CD14-positive monocyte (primary cell): ENCODE data around the gene MRPL10. TPM values are rescaled to one million over a fixed set of nuclear protein-coding genes. Genes with fewer than 3 reads are reported as not detected.

ENCODE experiments used
- DNase-seq, 3 donors: peaks; one replicate each; pipeline ENCODE4 v3.0.0-alpha.2; 2011 to 2022
- H2AFZ ChIP-seq: 2 replicates; pipeline ENCODE4 v1.6.0; 2012; ENCODE audit warnings: mild to moderate bottlenecking, low read depth, low read length, inconsistent platforms; ENCODE audit not compliant: insufficient read depth, poor library complexity, severe bottlenecking
- H3K27ac ChIP-seq, 2 donors: 1 replicate in 1 of 2; 2 replicates in 1 of 2; pipeline ENCODE4 v1.5.1; 2012 to 2013; ENCODE audit warnings: low read length in 2 of 2, control low read depth in 1 of 2, inconsistent platforms in 1 of 2, low read depth in 1 of 2, mild to moderate bottlenecking in 1 of 2
- H3K27me3 ChIP-seq, 2 donors: one replicate each; pipeline versions ENCODE4 v1.6.0 to v1.6.1; 2011 to 2013; ENCODE audit warnings: low read length in 2 of 2; ENCODE audit not compliant: control insufficient read depth in 2 of 2, insufficient read depth in 2 of 2
- H3K36me3 ChIP-seq, 2 donors: replicated peaks in 1 of 2; 1 replicate in 1 of 2; 2 replicates in 1 of 2; pipeline versions ENCODE4 v1.5.1 to v1.6.1; 2012 to 2013; ENCODE audit warnings: low read length in 2 of 2, control low read depth in 1 of 2, inconsistent platforms in 1 of 2, mild to moderate bottlenecking in 1 of 2; ENCODE audit not compliant: insufficient read depth in 2 of 2, control insufficient read depth in 1 of 2
- H3K4me1 ChIP-seq, 2 donors: 1 replicate in 1 of 2; 2 replicates in 1 of 2; pipeline versions ENCODE4 v1.5.1 to v1.6.1; 2012 to 2013; ENCODE audit warnings: low read length in 2 of 2, control low read depth in 1 of 2, inconsistent platforms in 1 of 2, mild to moderate bottlenecking in 1 of 2, moderate library complexity in 1 of 2; ENCODE audit not compliant: insufficient read depth in 2 of 2, control insufficient read depth in 1 of 2
- H3K4me2 ChIP-seq: replicated peaks from 2 replicates; pipeline ENCODE3; 2012; ENCODE audit warnings: low read length, moderate library complexity, mild to moderate bottlenecking; ENCODE audit not compliant: poor library complexity, severe bottlenecking; ENCODE audit errors: extremely low read depth
- H3K4me3 ChIP-seq, 3 experiments: fragments of 200-600 bp in 1 of 3; sonication (generic) in 1 of 3; replicated peaks in 1 of 3; 1 replicate in 2 of 3; 2 replicates in 1 of 3; pipeline ENCODE4 v1.5.1; 2011 to 2013; ENCODE audit warnings: low read length in 3 of 3, mild to moderate bottlenecking in 3 of 3, control low read depth in 2 of 3, low read depth in 2 of 3, inconsistent platforms in 1 of 3, moderate library complexity in 1 of 3
- H3K79me2 ChIP-seq: 2 replicates; pipeline ENCODE4 v1.6.0; 2012; ENCODE audit warnings: mild to moderate bottlenecking, control low read depth, inconsistent platforms, low read length, moderate library complexity; ENCODE audit not compliant: insufficient read depth
- H3K9ac ChIP-seq: 2 replicates; pipeline ENCODE4 v1.6.0; 2017; ENCODE audit warnings: low read length, mild to moderate bottlenecking; ENCODE audit not compliant: insufficient read depth, poor library complexity, severe bottlenecking
- H3K9me3 ChIP-seq, 2 donors: replicated peaks in 1 of 2; 1 replicate in 1 of 2; 2 replicates in 1 of 2; pipeline versions ENCODE4 v1.5.1 to v1.6.1; 2012 to 2013; ENCODE audit warnings: low read length in 2 of 2, control low read depth in 1 of 2; ENCODE audit not compliant: control insufficient read depth in 1 of 2, insufficient read depth in 1 of 2
- H4K20me1 ChIP-seq: 2 replicates; pipeline ENCODE4 v1.6.0; 2012; ENCODE audit warnings: mild to moderate bottlenecking, low read length, control low read depth, moderate library complexity; ENCODE audit not compliant: insufficient read depth
- H3K27ac Mint-ChIP-seq, 7 donors: one replicate each; pipeline ENCODE4 v1.8.0; 2020; ENCODE audit warnings: mild to moderate bottlenecking in 7 of 7, mixed read lengths in 7 of 7, moderate library complexity in 6 of 7, inconsistent platforms in 2 of 7
- H3K27me3 Mint-ChIP-seq, 3 donors: one replicate each; pipeline ENCODE4 v1.8.0; 2021 to 2022; ENCODE audit warnings: low read depth in 3 of 3, mild to moderate bottlenecking in 3 of 3, mixed read lengths in 3 of 3, moderate library complexity in 3 of 3, inconsistent platforms in 1 of 3
- H3K36me3 Mint-ChIP-seq, 2 donors: one replicate each; pipeline ENCODE4 v1.8.0; 2020; ENCODE audit warnings: mixed read lengths in 2 of 2, inconsistent platforms in 1 of 2, mild to moderate bottlenecking in 1 of 2
- H3K4me1 Mint-ChIP-seq: one replicate; pipeline ENCODE4 v1.8.0; 2020; ENCODE audit warnings: mild to moderate bottlenecking, mixed read lengths
- H3K4me3 Mint-ChIP-seq, 2 donors: one replicate each; pipeline ENCODE4 v1.8.0; 2020; ENCODE audit warnings: mild to moderate bottlenecking in 2 of 2, mixed read lengths in 2 of 2, moderate library complexity in 1 of 2
- H3K9me3 Mint-ChIP-seq, 7 donors: one replicate each; pipeline ENCODE4 v1.8.0; 2020 to 2022; ENCODE audit warnings: mixed read lengths in 7 of 7, mild to moderate bottlenecking in 6 of 7, moderate library complexity in 6 of 7, inconsistent platforms in 2 of 7
- WGBS: methylation state at CpG from one replicate; pipeline ENCODE4 v1.1.5; 2013; ENCODE audit warnings: missing lambda C conversion rate; ENCODE audit not compliant: insufficient coverage; 5-methylcytosine and 5-hydroxymethylcytosine counted together
- intact Hi-C, 2 donors: fragments of 100-400 bp; cut with micrococcal nuclease; formaldehyde crosslinking; loops; one replicate each; pipeline versions ENCODE4 v1.15.0 to v1.15.1; 2023
- polyA plus RNA-seq, 3 donors: library from polyadenylated mRNA; depleted of rRNA in 1 of 3; unstranded in 2 of 3; stranded (reverse) in 1 of 3; fragments of 300-500 nt in 2 of 3; fragments of >200 nt in 1 of 3; fragmentation: Illumina TruSeq in 2 of 3; gene quantifications; 1 replicate in 2 of 3; 2 replicates in 1 of 3; pipeline ENCODE4 v1.2.3, GENCODE V29; 2012 to 2021
- TF ChIP-seq, protein P1 (sequence below): fragments of 200-600 bp; IDR thresholded peaks from one replicate; pipeline ENCODE4 v1.8.0; 2022; ENCODE audit warnings: antibody characterized with exemption, mild to moderate bottlenecking

The MRPL10 gene
- polyA plus RNA-seq, 3 donors = 28.5 to 32.7 (median 32.6) TPM

DNA sequence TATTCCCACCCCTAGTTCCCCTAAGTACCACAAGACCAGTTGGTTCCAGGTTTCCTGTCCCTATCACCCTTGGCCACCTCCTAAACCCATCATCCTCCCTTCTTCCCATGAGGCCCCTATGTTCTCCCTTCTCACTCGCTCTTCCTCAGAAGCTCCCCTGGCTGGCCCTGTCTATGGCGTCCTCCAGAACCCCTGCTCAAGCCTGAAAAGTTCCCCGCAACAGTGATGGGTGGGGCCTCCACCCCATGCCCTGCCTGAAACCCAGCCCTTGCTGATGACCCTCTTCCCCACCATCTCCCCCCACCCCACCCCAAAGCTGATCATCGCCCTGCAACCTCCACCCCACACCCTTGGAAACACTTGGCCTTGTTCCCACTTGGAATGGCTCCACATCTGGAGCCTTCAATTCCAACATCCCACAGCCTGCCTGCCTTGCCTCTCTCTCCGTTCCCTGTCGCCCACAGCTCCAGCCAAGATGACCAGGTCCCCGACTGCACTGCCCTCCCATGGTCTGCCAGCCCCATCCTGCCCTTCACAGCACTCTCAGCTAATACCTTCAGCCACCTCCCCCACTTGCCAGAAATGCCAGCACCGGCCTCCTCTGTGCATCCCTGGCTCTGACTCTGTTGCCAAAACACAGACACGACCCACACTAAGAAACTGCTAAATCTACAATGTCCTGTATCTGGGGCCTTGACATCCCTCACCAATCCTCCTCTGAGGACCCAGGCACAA lies 20.3 kb downstream of the MRPL10 start:
- peaks cover 77 to 91% of the 10 kb centered on the region in 2 donors for H3K36me3 ChIP-seq
- no peaks in the 10 kb centered on the region for H3K9me3 ChIP-seq
- Mint-ChIP-seq H3K27me3 (peaks cover 0 to 2% (median 0%) of the 10 kb centered on the region in 3 donors), H3K9me3 (no peaks in the 10 kb centered on the region), H3K36me3 (peaks cover 80 to 83% of the 10 kb centered on the region in 2 donors), H3K4me1 (no peaks in the 10 kb centered on the region), H3K27ac (peak overlapping the region in 2 of 7 donors; percentile 36 to 42), H3K4me3 (no peak overlapping the region)
- 81% methylated on average over 8 of the region's 9 CpGs for whole genome bisulfite sequencing
- no peak overlapping the region for H3K9ac ChIP-seq
- intact Hi-C loops = no loop called here
- no peaks in the 10 kb centered on the region for H3K27me3 ChIP-seq
- H3K4me2 ChIP-seq = no peak overlapping the region
- H4K20me1 ChIP-seq = no peaks in the 10 kb centered on the region
- H2AFZ ChIP-seq = no peak overlapping the region
- no peak overlapping the region for H3K4me3 ChIP-seq
- no peak overlapping the region for H3K27ac ChIP-seq
- peak in 1 of 3 donors; percentile 1 for DNase-seq
- H3K4me1 ChIP-seq = no peaks in the 10 kb centered on the region
- no peaks in the 10 kb centered on the region for H3K79me2 ChIP-seq
- TF ChIP-seq, protein P1, sequence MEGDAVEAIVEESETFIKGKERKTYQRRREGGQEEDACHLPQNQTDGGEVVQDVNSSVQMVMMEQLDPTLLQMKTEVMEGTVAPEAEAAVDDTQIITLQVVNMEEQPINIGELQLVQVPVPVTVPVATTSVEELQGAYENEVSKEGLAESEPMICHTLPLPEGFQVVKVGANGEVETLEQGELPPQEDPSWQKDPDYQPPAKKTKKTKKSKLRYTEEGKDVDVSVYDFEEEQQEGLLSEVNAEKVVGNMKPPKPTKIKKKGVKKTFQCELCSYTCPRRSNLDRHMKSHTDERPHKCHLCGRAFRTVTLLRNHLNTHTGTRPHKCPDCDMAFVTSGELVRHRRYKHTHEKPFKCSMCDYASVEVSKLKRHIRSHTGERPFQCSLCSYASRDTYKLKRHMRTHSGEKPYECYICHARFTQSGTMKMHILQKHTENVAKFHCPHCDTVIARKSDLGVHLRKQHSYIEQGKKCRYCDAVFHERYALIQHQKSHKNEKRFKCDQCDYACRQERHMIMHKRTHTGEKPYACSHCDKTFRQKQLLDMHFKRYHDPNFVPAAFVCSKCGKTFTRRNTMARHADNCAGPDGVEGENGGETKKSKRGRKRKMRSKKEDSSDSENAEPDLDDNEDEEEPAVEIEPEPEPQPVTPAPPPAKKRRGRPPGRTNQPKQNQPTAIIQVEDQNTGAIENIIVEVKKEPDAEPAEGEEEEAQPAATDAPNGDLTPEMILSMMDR = no peak

DNA sequence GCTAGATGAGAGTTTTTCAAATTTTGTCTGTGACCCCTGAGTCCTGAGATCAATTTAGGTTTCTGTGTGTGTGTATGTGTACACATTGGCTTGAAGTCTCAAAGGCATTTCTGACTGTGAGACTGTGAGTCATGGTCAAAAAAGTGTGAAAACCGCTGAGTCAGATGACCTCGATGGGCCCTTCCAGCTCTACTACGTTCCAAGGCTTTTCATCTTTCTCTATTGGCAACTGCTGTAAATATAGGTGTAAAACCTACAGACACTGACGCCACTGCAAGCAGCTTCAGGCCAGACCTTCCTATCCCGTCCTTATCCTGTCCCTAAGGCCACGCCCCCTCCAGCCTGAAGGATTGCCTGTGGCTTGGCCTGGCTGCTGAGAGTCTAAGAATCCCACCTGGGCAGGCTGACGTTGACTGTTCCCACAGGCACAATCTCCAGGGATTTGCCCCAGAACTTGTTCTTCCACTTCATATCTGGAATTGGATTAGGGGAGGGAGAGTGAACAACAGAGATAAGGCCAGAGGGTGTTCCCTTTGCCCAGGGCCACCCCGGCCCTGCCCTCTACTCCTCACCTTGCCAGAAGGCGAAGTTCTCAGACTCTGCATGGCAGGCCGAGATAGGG lies 21.0 kb downstream of the MRPL10 start:
- DNase-seq = peak in 1 of 3 donors; percentile 2
- H2AFZ ChIP-seq = no peak overlapping the region
- H3K9me3 ChIP-seq = no peaks in the 10 kb centered on the region
- WGBS = 94% methylated on average over 2 of the region's 10 CpGs
- intact Hi-C loops = no loop called here
- TF ChIP-seq, protein P1 = no peak
- no peak overlapping the region for H3K27ac ChIP-seq
- H3K36me3 Mint-ChIP-seq = peaks cover 73 to 75% of the 10 kb centered on the region in 2 donors
- H3K27ac Mint-ChIP-seq = peak overlapping the region in 2 of 7 donors; percentile 15 to 42
- H3K4me1 ChIP-seq = no peaks in the 10 kb centered on the region
- no peaks in the 10 kb centered on the region for H3K4me1 Mint-ChIP-seq
- H4K20me1 ChIP-seq = no peaks in the 10 kb centered on the region
- H3K27me3 Mint-ChIP-seq = peaks cover 0 to 2% (median 0%) of the 10 kb centered on the region in 3 donors
- H3K4me2 ChIP-seq = no peak overlapping the region
- H3K27me3 ChIP-seq = no peaks in the 10 kb centered on the region
- H3K36me3 ChIP-seq = peaks cover 69 to 84% of the 10 kb centered on the region in 2 donors
- H3K9ac ChIP-seq = no peak overlapping the region
- H3K9me3 Mint-ChIP-seq = no peaks in the 10 kb centered on the region
- no peak overlapping the region for H3K4me3 ChIP-seq
- no peaks in the 10 kb centered on the region for H3K79me2 ChIP-seq
- no peak overlapping the region for H3K4me3 Mint-ChIP-seq
